GM12878 (cell line): ENCODE measurements around the gene RAB3GAP1. TPM values are rescaled to one million over a fixed set of nuclear protein-coding genes. Genes with fewer than 3 reads are reported as not detected.

Experiments
- ATAC-seq: fragments of 200-7000 bp; cut with Tn5 transposase; 3 replicates; pipeline ENCODE4 v1.9.1; 2020; ENCODE audit warnings: mild to moderate bottlenecking, moderate library complexity
- BruUV-seq: library from RNA; stranded (reverse); fragments of 400-500 nt; replicated peaks from 2 replicates; lab custom pipeline; 2021; lab: Mats Ljungman, UMichigan
- CTCF ChIA-PET: fragments of 300-600 bp; sonication (Branson Sonifier 250); formaldehyde crosslinking; extraction: SDS; loops from one replicate; lab custom pipeline; 2021; ENCODE audit warnings: inconsistent platforms; lab: Yijun Ruan, JAX
- POLR2A ChIA-PET: fragments of 350-600 bp; formaldehyde crosslinking; extraction: SDS; loops from one replicate; lab custom pipeline; 2021; ENCODE audit warnings: inconsistent platforms; lab: Charles Lee
- RAD21 ChIA-PET: fragments of 300-600 bp; sonication (Branson Sonifier 250); formaldehyde crosslinking; loops from one replicate; lab custom pipeline; 2023; ENCODE audit warnings: antibody characterized with exemption; ENCODE audit not compliant: unreplicated experiment; lab: Charles Lee
- SMC1A ChIA-PET: fragments of 300-600 bp; sonication (Branson Sonifier 250); formaldehyde crosslinking; loops from one replicate; lab custom pipeline; 2023; ENCODE audit not compliant: unreplicated experiment, uncharacterized antibody; lab: Charles Lee
- DNase-seq: peaks from one replicate; pipeline ENCODE4 v3.0.0-alpha.2; 2011; ENCODE audit warnings: low read depth, low spot score
- FAIRE-seq: peaks from 3 replicates; lab custom pipeline; 2011; peaks lifted over from hg19 to GRCh38; lab: Jason Lieb, UNC
- H2AFZ ChIP-seq: 2 replicates; pipeline ENCODE4 v1.6.0; 2011; ENCODE audit warnings: low read depth, low read length, control low read depth; ENCODE audit not compliant: control insufficient read depth
- H3K27ac ChIP-seq: 2 replicates; pipeline ENCODE4 v1.5.1; 2011; ENCODE audit warnings: control low read depth; ENCODE audit not compliant: control insufficient read depth, insufficient read depth
- H3K27me3 ChIP-seq, 2 experiments: replicated peaks in 1 of 2; 2 replicates each; pipeline versions ENCODE4 v1.6.0 to v1.6.1; 2011; ENCODE audit warnings: low read length in 1 of 2; ENCODE audit not compliant: control insufficient read depth in 2 of 2, insufficient read depth in 2 of 2
- H3K36me3 ChIP-seq, 2 experiments: 2 replicates each; pipeline ENCODE4 v1.5.1; 2011; ENCODE audit warnings: low read length in 1 of 2; ENCODE audit not compliant: control insufficient read depth in 2 of 2, insufficient read depth in 2 of 2
- H3K4me1 ChIP-seq: 2 replicates; pipeline ENCODE4 v1.6.1; 2011; ENCODE audit warnings: mild to moderate bottlenecking, low read length, moderate library complexity, mixed read lengths; ENCODE audit not compliant: control insufficient read depth, insufficient read depth
- H3K4me2 ChIP-seq: 2 replicates; pipeline ENCODE4 v1.6.0; 2011; ENCODE audit warnings: control low read depth; ENCODE audit not compliant: control insufficient read depth, insufficient read depth
- H3K4me3 ChIP-seq: fragments of 200-600 bp; sonication (generic); 2 replicates; pipeline ENCODE4 v1.5.1; 2016
- H3K79me2 ChIP-seq: 2 replicates; pipeline ENCODE4 v1.6.0; 2011; ENCODE audit warnings: low read length; ENCODE audit not compliant: control insufficient read depth, insufficient read depth
- H3K9ac ChIP-seq: 2 replicates; pipeline ENCODE4 v1.8.0; 2011; ENCODE audit warnings: low read length, control low read depth, mixed read lengths; ENCODE audit not compliant: control insufficient read depth, insufficient read depth
- H3K9me3 ChIP-seq: replicated peaks from 3 replicates; pipeline ENCODE4 v1.5.1; 2011; ENCODE audit warnings: mild to moderate bottlenecking, low read length; ENCODE audit not compliant: control insufficient read depth, insufficient read depth
- H4K20me1 ChIP-seq: 2 replicates; pipeline ENCODE4 v1.6.0; 2011; ENCODE audit not compliant: control insufficient read depth, insufficient read depth
- BCL11A ChIP-seq: IDR thresholded peaks from 2 replicates; pipeline ENCODE4 v1.6.1; 2011; ENCODE audit warnings: low read depth, low read length
- CEBPZ ChIP-seq: fragments of 150-350 bp; IDR thresholded peaks from 2 replicates; pipeline ENCODE4 v1.6.1; 2016; ENCODE audit warnings: low read depth, low read length
- EGR1 ChIP-seq, 2 experiments: IDR thresholded peaks; 1 replicate in 1 of 2; 2 replicates in 1 of 2; pipeline ENCODE4 v1.6.1; 2011 to 2012; ENCODE audit warnings: low read depth in 2 of 2, low read length in 2 of 2, borderline replicate concordance in 1 of 2, mild to moderate bottlenecking in 1 of 2, moderate library complexity in 1 of 2
- FOXK2 ChIP-seq: fragments of 450-650 bp; IDR thresholded peaks from 2 replicates; pipeline ENCODE4 v1.6.1; 2017; ENCODE audit warnings: mild to moderate bottlenecking, moderate library complexity
- MXI1 ChIP-seq: fragments of 150-350 bp; IDR thresholded peaks from 2 replicates; pipeline ENCODE4 v1.6.1; 2011; ENCODE audit warnings: low read depth, mild to moderate bottlenecking, inconsistent platforms, low read length, improper control_type of control experiment
- MYB ChIP-seq: fragments of 150-350 bp; IDR thresholded peaks from 2 replicates; pipeline ENCODE4 v1.6.1; 2014; ENCODE audit warnings: mild to moderate bottlenecking, low read depth, low read length, borderline replicate concordance
- RBBP5 ChIP-seq: fragments of 200-600 bp; sonication (generic); conservative IDR thresholded peaks from 2 replicates; pipeline ENCODE4 v1.6.1; 2016
- TCF12 ChIP-seq: IDR thresholded peaks from 2 replicates; pipeline ENCODE4 v1.6.1; 2011; ENCODE audit warnings: low read depth, mild to moderate bottlenecking, low read length
- YBX1 ChIP-seq: fragments of 450-650 bp; IDR thresholded peaks from 2 replicates; pipeline ENCODE4 v1.6.1; 2016; ENCODE audit warnings: antibody characterized with exemption
- YY1 ChIP-seq: IDR thresholded peaks from 2 replicates; pipeline ENCODE4 v1.6.1; 2011; ENCODE audit warnings: low read depth, mild to moderate bottlenecking, low read length
- ZNF207 ChIP-seq: fragments of 450-650 bp; IDR thresholded peaks from 2 replicates; pipeline ENCODE4 v1.6.1; 2014; ENCODE audit warnings: antibody characterized with exemption, mild to moderate bottlenecking, borderline replicate concordance
- WGBS: methylation state at CpG from one replicate; pipeline ENCODE4 v1.1.6; 2016; ENCODE audit warnings: low lambda C conversion rate; ENCODE audit not compliant: insufficient replicate concordance, insufficient coverage; ENCODE audit errors: missing lambda C conversion rate; 5-methylcytosine and 5-hydroxymethylcytosine counted together
- in situ Hi-C: fragments of 300-500 bp; cut with MboI; formaldehyde crosslinking; loops from 9 replicates; pipeline ENCODE4 v1.14.3; 2018; ENCODE audit warnings: mixed read lengths
- intact Hi-C: fragments of 100-400 bp; cut with micrococcal nuclease; formaldehyde crosslinking; loops from one replicate; pipeline ENCODE4 v1.14.2; 2022; ENCODE audit not compliant: unreplicated experiment
- polyA plus RNA-seq, 11 experiments: library from polyadenylated mRNA; depleted of rRNA in 4 of 11; unstranded in 6 of 11; stranded (reverse) in 5 of 11; fragments of >200 nt; fragmentation: Nextera tagmentation in 4 of 11; fragmentation: Illumina TruSeq in 1 of 11; extraction: Ambion mirVana in 4 of 11; extraction: Trizol in 1 of 11; gene quantifications; 1 replicate in 1 of 11; 2 replicates in 10 of 11; pipeline versions ENCODE4 v1.2.1 to v1.2.3, GENCODE V29; 2011 to 2016; ENCODE audit warnings: inconsistent platforms in 2 of 11, missing spikeins in 2 of 11, low read depth in 1 of 11
- total RNA-seq, 4 experiments: library from RNA; depleted of rRNA in 3 of 4; stranded (reverse); fragments of >200 nt in 3 of 4; fragmentation: Illumina TruSeq in 1 of 4; extraction: Trizol in 1 of 4; gene quantifications; 2 replicates each; pipeline versions ENCODE4 v1.2.1 to v1.2.3, GENCODE V29; 2013 to 2021
- TF ChIP-seq, protein P1 (sequence below): IDR thresholded peaks from 2 replicates; pipeline ENCODE4 v1.6.1; 2011; ENCODE audit warnings: low read depth, low read length, improper control_type of control experiment, borderline replicate concordance

Gene RAB3GAP1
- total and polyA plus RNA-seq, 10 of the 15 experiments (the other 5 are each of a cell fraction or from before 2014, with no cell fraction given): 13.7 to 36.9 (median 21.0) TPM

GRCh38 chr2:135186054-135186453, 134.0 kb downstream of the RAB3GAP1 start:
- in situ Hi-C loops (no loop called here), intact Hi-C loops (no loop called here)
- RAD21 ChIA-PET: no interaction called here
- TF ChIP-seq TCF12: no peak
- no peak for TF ChIP-seq YBX1
- TF ChIP-seq ZNF207: no peak
- no peak for TF ChIP-seq MYB
- no peak for TF ChIP-seq FOXK2
- no peak for TF ChIP-seq MXI1
- TF ChIP-seq CEBPZ: no peak
- TF ChIP-seq, protein P1, sequence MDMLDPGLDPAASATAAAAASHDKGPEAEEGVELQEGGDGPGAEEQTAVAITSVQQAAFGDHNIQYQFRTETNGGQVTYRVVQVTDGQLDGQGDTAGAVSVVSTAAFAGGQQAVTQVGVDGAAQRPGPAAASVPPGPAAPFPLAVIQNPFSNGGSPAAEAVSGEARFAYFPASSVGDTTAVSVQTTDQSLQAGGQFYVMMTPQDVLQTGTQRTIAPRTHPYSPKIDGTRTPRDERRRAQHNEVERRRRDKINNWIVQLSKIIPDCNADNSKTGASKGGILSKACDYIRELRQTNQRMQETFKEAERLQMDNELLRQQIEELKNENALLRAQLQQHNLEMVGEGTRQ: no peak
- no peak for TF ChIP-seq YY1
- TF ChIP-seq RBBP5: no peak
- TF ChIP-seq BCL11A: no peak
- TF ChIP-seq EGR1 (IDR thresholded peaks at IDR 0.05; ENCODE audit: borderline replicate concordance in 1 of 2, low read depth in 2 of 2, low read length in 2 of 2): no peak
- POLR2A ChIA-PET: no interaction called here
- Histone ChIP-seq H3K9ac (no peak overlapping the region), H3K27me3 (no peaks in the 10 kb centered on the region), H3K79me2 (no peaks in the 10 kb centered on the region), H4K20me1 (no peaks in the 10 kb centered on the region), H3K4me1 (no peaks in the 10 kb centered on the region), H3K4me2 (no peak overlapping the region), H3K36me3 (no peaks in the 10 kb centered on the region), H3K4me3 (no peak overlapping the region), H2AFZ (no peak overlapping the region), H3K9me3 (no peaks in the 10 kb centered on the region), H3K27ac (no peak overlapping the region)
- ATAC-seq (no peak), DNase-seq (no peak), FAIRE-seq (no peak)
- CTCF ChIA-PET: no interaction called here
- WGBS: 90% methylated on average over 5 of the region's 5 CpGs
- SMC1A ChIA-PET: no interaction called here
- BruUV-seq: no TSS peak
